PC-3 (cell line): ENCODE measurements around the gene HSPA12B. TPM values are rescaled to one million over a fixed set of nuclear protein-coding genes. Genes with fewer than 3 reads are reported as not detected.

Experiments
- ATAC-seq: fragments of 200-7000 bp; cut with Tn5 transposase; 2 replicates; pipeline ENCODE4 v1.9.1; 2020; ENCODE audit warnings: mild to moderate bottlenecking, moderate library complexity
- BruUV-seq: library from RNA; stranded (reverse); fragments of 400-500 nt; replicated peaks from 2 replicates; lab custom pipeline; 2021; lab: Mats Ljungman, UMichigan
- CTCF ChIA-PET: fragments of 300-600 bp; sonication (Branson Sonifier 250); formaldehyde crosslinking; loops from one replicate; lab custom pipeline; 2022; ENCODE audit warnings: antibody characterized with exemption; lab: Charles Lee
- POLR2A ChIA-PET: fragments of 300-600 bp; sonication (Branson Sonifier 250); formaldehyde crosslinking; loops from one replicate; lab custom pipeline; 2022; ENCODE audit warnings: antibody characterized with exemption; ENCODE audit not compliant: unreplicated experiment; lab: Charles Lee
- DNase-seq: peaks from one replicate; pipeline ENCODE4 v3.0.0-alpha.2; 2015
- H2AFZ ChIP-seq: fragments of 300-600 bp; sonication (generic); 2 replicates; pipeline ENCODE4 v1.6.0; 2016; ENCODE audit warnings: antibody characterized with exemption, low read length
- H3F3A ChIP-seq: fragments of 300-600 bp; sonication (generic); one replicate; pipeline ENCODE4 v1.6.0; 2017; ENCODE audit warnings: antibody characterized with exemption, low read length, control low read depth, mild to moderate bottlenecking; ENCODE audit not compliant: unreplicated experiment
- H3K27ac ChIP-seq: fragments of 300-600 bp; sonication (generic); 2 replicates; pipeline ENCODE4 v1.5.1; 2016; ENCODE audit warnings: mild to moderate bottlenecking, low read length
- H3K27me3 ChIP-seq: fragments of 300-600 bp; sonication (generic); 2 replicates; pipeline ENCODE4 v1.6.1; 2016; ENCODE audit warnings: low read length, mixed read lengths
- H3K36me3 ChIP-seq: fragments of 300-600 bp; sonication (generic); 2 replicates; pipeline ENCODE4 v1.6.1; 2016; ENCODE audit warnings: low read depth, mixed run types, low read length, mixed read lengths
- H3K4me1 ChIP-seq: fragments of 300-600 bp; sonication (generic); 2 replicates; pipeline ENCODE4 v1.5.1; 2016; ENCODE audit warnings: low read length; ENCODE audit not compliant: insufficient read depth
- H3K4me2 ChIP-seq: fragments of 300-600 bp; sonication (generic); 2 replicates; pipeline ENCODE4 v1.6.0; 2016; ENCODE audit warnings: low read length
- H3K4me3 ChIP-seq: fragments of 300-600 bp; sonication (generic); 2 replicates; pipeline ENCODE4 v1.5.1; 2016; ENCODE audit warnings: mild to moderate bottlenecking, low read length, mixed read lengths
- H3K79me2 ChIP-seq: fragments of 300-600 bp; sonication (generic); 2 replicates; pipeline ENCODE4 v1.6.1; 2017; ENCODE audit warnings: low read length, mixed read lengths
- H3K9ac ChIP-seq: fragments of 300-600 bp; sonication (generic); 2 replicates; pipeline ENCODE4 v1.6.0; 2016; ENCODE audit warnings: mild to moderate bottlenecking, low read length
- H3K9me2 ChIP-seq: fragments of 300-600 bp; sonication (generic); replicated peaks from 2 replicates; pipeline ENCODE4 v1.6.1; 2016; ENCODE audit warnings: mixed run types, low read length, mixed read lengths
- H3K9me3 ChIP-seq: fragments of 300-600 bp; sonication (generic); 2 replicates; pipeline ENCODE4 v1.6.1; 2016; ENCODE audit warnings: low read length, mixed read lengths
- H4K20me1 ChIP-seq: fragments of 300-600 bp; sonication (generic); 2 replicates; pipeline ENCODE4 v1.6.1; 2016; ENCODE audit warnings: low read length, mixed read lengths
- CTCF ChIP-seq: fragments of 300-600 bp; sonication (generic); conservative IDR thresholded peaks from 2 replicates; pipeline ENCODE4 v1.5.1; 2017; ENCODE audit warnings: antibody characterized with exemption, low read depth, mild to moderate bottlenecking, low read length
- EZH2 ChIP-seq: fragments of 300-600 bp; sonication (generic); IDR thresholded peaks from one replicate; pipeline ENCODE4 v1.6.1; 2017; ENCODE audit warnings: antibody characterized with exemption, mild to moderate bottlenecking, low read length; ENCODE audit not compliant: unreplicated experiment
- EZH2phosphoT487 ChIP-seq: fragments of 300-600 bp; sonication (generic); IDR thresholded peaks from 2 replicates; pipeline ENCODE4 v1.6.1; 2018; ENCODE audit warnings: mild to moderate bottlenecking, antibody characterized with exemption, low read length, borderline replicate concordance
- intact Hi-C: fragments of 100-400 bp; cut with micrococcal nuclease; formaldehyde crosslinking; loops from 2 replicates; pipeline ENCODE4 v1.9.0; 2023
- total RNA-seq: library from RNA; depleted of rRNA; stranded (reverse); fragments of >200 nt; gene quantifications from 2 replicates; pipeline ENCODE4 v1.2.3, GENCODE V29; 2014

Gene HSPA12B
- total RNA-seq, 1 experiment from 2014 or later, result not detected

GRCh38 chr20:3712279-3712873 is 20.1 kb upstream of the HSPA12B start, which contains the start of gene SIGLEC1:
SIGLEC1 (minus strand) TSS chr20:3712600; CDS start chr20:3707128, 5,472 bp downstream.
- no peaks in the 10 kb centered on the region for H3K27me3 ChIP-seq
- intact Hi-C loops, result no loop called here
- ChIA-PET CTCF (no interaction called here), POLR2A (no interaction called here)
- BruUV-seq, result no TSS peak
- TF ChIP-seq CTCF, result no peak
- no peak for TF ChIP-seq EZH2phosphoT487
- no peak for TF ChIP-seq EZH2
- H3K27ac ChIP-seq, result no peak within 1 kb of the TSS
- no peak within 1 kb of the TSS for H3K9ac ChIP-seq
- DNase-seq, result no peak
- no peak within 1 kb of the TSS for H2AFZ ChIP-seq
- H4K20me1 ChIP-seq, result no peaks in the 10 kb centered on the region
- no peaks in the 10 kb centered on the region for H3K9me2 ChIP-seq
- no peaks in the 10 kb centered on the region for H3K4me1 ChIP-seq
- no peaks in the 10 kb centered on the region for H3K79me2 ChIP-seq
- H3K36me3 ChIP-seq, result no peaks in the 10 kb centered on the region
- no peaks in the 10 kb centered on the region for H3F3A ChIP-seq
- H3K4me2 ChIP-seq, result no peak within 1 kb of the TSS
- no peak within 1 kb of the TSS for H3K4me3 ChIP-seq
- no peak for ATAC-seq
- H3K9me3 ChIP-seq, result no peaks in the 10 kb centered on the region

GRCh38 chr20:3714092-3714491 is 18.4 kb upstream of the HSPA12B start:
- no peak overlapping the region for H2AFZ ChIP-seq
- ATAC-seq (no peak), DNase-seq (no peak)
- POLR2A ChIA-PET, result no interaction called here
- BruUV-seq, result no TSS peak
- H3K27ac ChIP-seq, result no peak overlapping the region
- CTCF ChIA-PET, result no interaction called here
- TF ChIP-seq CTCF (no peak), EZH2 (no peak), EZH2phosphoT487 (no peak)
- H4K20me1 ChIP-seq, result no peaks in the 10 kb centered on the region
- intact Hi-C loops, result no loop called here
- no peaks in the 10 kb centered on the region for H3F3A ChIP-seq
- no peaks in the 10 kb centered on the region for H3K27me3 ChIP-seq
- no peak overlapping the region for H3K4me2 ChIP-seq
- H3K4me3 ChIP-seq, result no peak overlapping the region
- H3K4me1 ChIP-seq, result no peaks in the 10 kb centered on the region
- H3K9me2 ChIP-seq, result no peaks in the 10 kb centered on the region
- H3K79me2 ChIP-seq, result no peaks in the 10 kb centered on the region
- H3K9me3 ChIP-seq, result no peaks in the 10 kb centered on the region
- no peak overlapping the region for H3K9ac ChIP-seq
- no peaks in the 10 kb centered on the region for H3K36me3 ChIP-seq

GRCh38 chr20:3716195-3716834 is 16.2 kb upstream of the HSPA12B start:
- Histone ChIP-seq H3K27ac (no peak overlapping the region), H3K9ac (no peak overlapping the region), H3K36me3 (no peaks in the 10 kb centered on the region), H3F3A (no peaks in the 10 kb centered on the region), H3K27me3 (peaks cover 8% of the 10 kb centered on the region; the same call in 1 of the 2 replicates), H3K79me2 (no peaks in the 10 kb centered on the region), H3K4me3 (no peak overlapping the region), H3K4me2 (no peak overlapping the region), H3K9me2 (no peaks in the 10 kb centered on the region), H3K9me3 (no peaks in the 10 kb centered on the region), H3K4me1 (no peaks in the 10 kb centered on the region), H2AFZ (no peak overlapping the region), H4K20me1 (no peaks in the 10 kb centered on the region)
- intact Hi-C loops, result loop anchor here (1.0 kb wide), 1 partner anchor 65 kb away; the partner anchor contains the start of gene SPEF1
- BruUV-seq, result no TSS peak
- TF ChIP-seq CTCF, result peak; percentile 92
- TF ChIP-seq EZH2phosphoT487, result no peak
- TF ChIP-seq EZH2, result no peak
- ATAC-seq, result peak; percentile 93
- ChIA-PET POLR2A (no interaction called here), CTCF (interaction anchor here (0.6 to 1.7 kb wide), 6 partner anchors 11 to 104 kb away, joined by 3 to 11 read pairs (median 4); partner anchors contain the start of genes ADISSP and SPEF1)
- DNase-seq, result peak; percentile 64
